IMR-90 (cell line): ENCODE results near the gene MREG. TPM values are rescaled to one million over a fixed set of nuclear protein-coding genes. Genes with fewer than 3 reads are reported as not detected.

Experiments used
- ATAC-seq: fragments of 200-7000 bp; cut with Tn5 transposase; 2 replicates; pipeline ENCODE4 v1.9.1; 2020; ENCODE audit warnings: low read depth, mild to moderate bottlenecking, moderate library complexity
- BruUV-seq: library from RNA; stranded (reverse); fragments of 400-500 nt; replicated peaks from 2 replicates; lab custom pipeline; 2021; lab: Mats Ljungman, UMichigan
- CTCF ChIA-PET: fragments of 300-600 bp; formaldehyde crosslinking; extraction: SDS; loops from one replicate; lab custom pipeline; 2021; ENCODE audit warnings: antibody characterized with exemption; lab: Yijun Ruan, JAX
- POLR2A ChIA-PET: fragments of 300-600 bp; sonication (Branson Sonifier 250); formaldehyde crosslinking; loops from one replicate; lab custom pipeline; 2022; ENCODE audit warnings: antibody characterized with exemption; ENCODE audit not compliant: unreplicated experiment; lab: Charles Lee
- DNase-seq: peaks from one replicate; pipeline ENCODE4 v3.0.0; 2013
- H2AFZ ChIP-seq: replicated peaks from 2 replicates; pipeline ENCODE3; 2013; ENCODE audit warnings: low read length, mild to moderate bottlenecking; ENCODE audit not compliant: poor library complexity
- H2AK5ac ChIP-seq: 2 replicates; pipeline ENCODE4 v1.6.1; 2013; ENCODE audit warnings: low read depth, low read length, inconsistent platforms
- H2AK9ac ChIP-seq: replicated peaks from 2 replicates; pipeline ENCODE3; 2013; ENCODE audit warnings: mild to moderate bottlenecking, low read depth, low read length, moderate library complexity; ENCODE audit not compliant: poor library complexity
- H2BK120ac ChIP-seq: 2 replicates; pipeline ENCODE4 v1.6.1; 2013; ENCODE audit warnings: low read depth, low read length, inconsistent platforms
- H2BK15ac ChIP-seq: 3 replicates; pipeline ENCODE4 v1.6.1; 2013; ENCODE audit warnings: low read depth, low read length, inconsistent platforms
- H2BK20ac ChIP-seq: 2 replicates; pipeline ENCODE4 v1.6.1; 2013; ENCODE audit warnings: low read depth, mild to moderate bottlenecking, inconsistent platforms, low read length, moderate library complexity
- H2BK5ac ChIP-seq: 2 replicates; pipeline ENCODE4 v1.6.1; 2013; ENCODE audit warnings: mild to moderate bottlenecking, low read depth, low read length, inconsistent platforms; ENCODE audit not compliant: poor library complexity, severe bottlenecking
- H3K14ac ChIP-seq: replicated peaks from 2 replicates; pipeline ENCODE4 v1.6.1; 2013; ENCODE audit warnings: low read depth, low read length, inconsistent platforms
- H3K18ac ChIP-seq: 2 replicates; pipeline ENCODE4 v1.6.1; 2013; ENCODE audit warnings: low read depth, low read length, control low read depth
- H3K23ac ChIP-seq: 2 replicates; pipeline ENCODE4 v1.6.1; 2013; ENCODE audit warnings: low read depth, low read length, inconsistent platforms
- H3K27ac ChIP-seq: 2 replicates; pipeline ENCODE4 v1.5.1; 2013; ENCODE audit warnings: mild to moderate bottlenecking, control low read depth, low read length; ENCODE audit not compliant: insufficient read depth
- H3K27me3 ChIP-seq: 2 replicates; pipeline ENCODE4 v1.6.1; 2013; ENCODE audit warnings: low read length; ENCODE audit not compliant: control insufficient read depth, insufficient read depth
- H3K36me3 ChIP-seq: 2 replicates; pipeline ENCODE4 v1.6.1; 2013; ENCODE audit warnings: low read length, mixed read lengths; ENCODE audit not compliant: control insufficient read depth, insufficient read depth
- H3K4ac ChIP-seq: 2 replicates; pipeline ENCODE4 v1.6.1; 2013; ENCODE audit warnings: low read depth, low read length, inconsistent platforms
- H3K4me1 ChIP-seq: 2 replicates; pipeline ENCODE4 v1.6.1; 2013; ENCODE audit warnings: low read length, mixed read lengths; ENCODE audit not compliant: control insufficient read depth, insufficient read depth
- H3K4me2 ChIP-seq: 2 replicates; pipeline ENCODE4 v1.6.1; 2013; ENCODE audit warnings: low read depth, mild to moderate bottlenecking, control low read depth, low read length, moderate library complexity
- H3K4me3 ChIP-seq: 2 replicates; pipeline ENCODE4 v1.5.1; 2013; ENCODE audit warnings: low read depth, mild to moderate bottlenecking, control low read depth, low read length, moderate library complexity; ENCODE audit not compliant: insufficient read depth
- H3K56ac ChIP-seq: 2 replicates; pipeline ENCODE4 v1.6.1; 2013; ENCODE audit warnings: low read length, inconsistent platforms; ENCODE audit not compliant: insufficient read depth; ENCODE audit errors: extremely low read depth
- H3K79me1 ChIP-seq, 2 experiments: 2 replicates each; pipeline ENCODE4 v1.6.1; 2013; ENCODE audit warnings: low read length in 2 of 2, inconsistent platforms in 1 of 2, low read depth in 1 of 2
- H3K9ac ChIP-seq: 2 replicates; pipeline ENCODE4 v1.6.1; 2013; ENCODE audit warnings: low read depth, low read length, control low read depth
- H3K9me1 ChIP-seq: 2 replicates; pipeline ENCODE4 v1.6.1; 2013; ENCODE audit warnings: low read length, inconsistent platforms; ENCODE audit not compliant: insufficient read depth
- H3K9me3 ChIP-seq: 2 replicates; pipeline ENCODE4 v1.6.1; 2013; ENCODE audit warnings: low read length; ENCODE audit not compliant: control insufficient read depth, insufficient read depth
- H4K20me1 ChIP-seq: 2 replicates; pipeline ENCODE4 v1.6.1; 2013; ENCODE audit warnings: low read length, inconsistent platforms; ENCODE audit not compliant: insufficient read depth
- H4K5ac ChIP-seq: 2 replicates; pipeline ENCODE4 v1.6.1; 2013; ENCODE audit warnings: mild to moderate bottlenecking, low read depth, low read length, control low read depth
- H4K8ac ChIP-seq, 2 experiments: 2 replicates each; pipeline ENCODE4 v1.6.1; 2013; ENCODE audit warnings: low read depth in 2 of 2, low read length in 2 of 2, control low read depth in 1 of 2, inconsistent platforms in 1 of 2
- H4K91ac ChIP-seq: 2 replicates; pipeline ENCODE4 v1.6.1; 2013; ENCODE audit warnings: low read depth, low read length, inconsistent platforms; ENCODE audit not compliant: insufficient read depth
- RFX5 ChIP-seq: IDR thresholded peaks from 2 replicates; pipeline ENCODE4 v1.8.0; 2012; ENCODE audit warnings: low read depth, mild to moderate bottlenecking, low read length, moderate library complexity
- USF2 ChIP-seq: fragments of 150-350 bp; IDR thresholded peaks from 2 replicates; pipeline ENCODE4 v1.6.1; 2017; ENCODE audit warnings: mild to moderate bottlenecking, antibody characterized with exemption, low read length, low read depth
- WGBS, 2 experiments: methylation state at CpG; one replicate each; pipeline versions ENCODE4 v1.1.5 to v1.1.7; 2013; ENCODE audit warnings: missing lambda C conversion rate in 2 of 2; ENCODE audit not compliant: insufficient read length in 1 of 2; ENCODE audit errors: extremely low coverage in 2 of 2; 5-methylcytosine and 5-hydroxymethylcytosine counted together
- dilution Hi-C: fragments of 300-500 bp; cut with HindIII; formaldehyde crosslinking; loops from one replicate; pipeline ENCODE4 v1.14.3; 2018; ENCODE audit warnings: low sequenced_read_pairs; ENCODE audit not compliant: unreplicated experiment
- in situ Hi-C: fragments of 300-500 bp; cut with MboI; formaldehyde crosslinking; loops from 3 replicates; pipeline ENCODE4 v1.14.3; 2019; ENCODE audit warnings: low sequenced_read_pairs, inconsistent platforms, mixed read lengths
- intact Hi-C: fragments of 100-400 bp; cut with micrococcal nuclease; formaldehyde crosslinking; loops from 2 replicates; pipeline ENCODE4 v1.10.0; 2022
- polyA plus RNA-seq, 3 experiments: library from polyadenylated mRNA; depleted of rRNA; stranded (reverse); fragments of >200 nt; gene quantifications; 2 replicates each; pipeline ENCODE4 v1.2.3, GENCODE V29; 2012; ENCODE audit warnings: low replicate concordance in 1 of 3
- total RNA-seq: library from RNA; depleted of rRNA; stranded (reverse); fragments of >200 nt; gene quantifications from 2 replicates; pipeline ENCODE4 v1.2.3, GENCODE V29; 2012

MREG gene
- total and polyA plus RNA-seq, 2 of the 4 experiments (the other 2 are of a cell fraction), result 1.0 to 1.8 TPM

GRCh38 chr2:215984661-215985060, 28.7 kb downstream of the MREG start:
- Histone ChIP-seq H2AFZ (no peak overlapping the region), H3K23ac (no peak overlapping the region; the same call in 1 of the 2 replicates), H3K56ac (no peak overlapping the region), H3K27me3 (no peaks in the 10 kb centered on the region), H3K27ac (no peak overlapping the region), H3K4ac (no peak overlapping the region), H3K4me2 (no peak overlapping the region), H3K4me3 (no peak overlapping the region), H3K4me1 (no peaks in the 10 kb centered on the region; the same call in 1 of the 2 replicates), H2BK20ac (no peak overlapping the region), H4K91ac (no peak overlapping the region), H4K5ac (no peak overlapping the region), H3K36me3 (no peaks in the 10 kb centered on the region), H2AK9ac (no peak overlapping the region), H3K9ac (no peak overlapping the region), H3K9me1 (no peaks in the 10 kb centered on the region; the same call in 1 of the 2 replicates), H2AK5ac (no peak overlapping the region), H3K79me1 (no peaks in the 10 kb centered on the region), H3K14ac (no peak overlapping the region), H2BK120ac (no peak overlapping the region), H4K8ac (no peak overlapping the region), H4K20me1 (no peaks in the 10 kb centered on the region), H3K18ac (no peak overlapping the region), H2BK5ac (no peak overlapping the region), H3K9me3 (no peaks in the 10 kb centered on the region), H2BK15ac (no peak overlapping the region)
- ChIA-PET CTCF (no interaction called here), POLR2A (no interaction called here)
- BruUV-seq, result no TSS peak
- ATAC-seq, result no peak
- intact Hi-C loops, result no loop called here
- WGBS, 2 experiments, result no CpG with 5 or more reads among the region's 2 CpGs
- dilution Hi-C loops, result no loop called here
- TF ChIP-seq RFX5 (no peak), USF2 (no peak)
- in situ Hi-C loops, result no loop called here
- DNase-seq, result no peak
